ENCODE measurements around the gene AFAP1. TPM values are rescaled to one million over a fixed set of nuclear protein-coding genes. Genes with fewer than 3 reads are reported as not detected.

AFAP1 gene
- polyA plus RNA-seq, 1 donor (not counting 4 experiments of a cell fraction or from before 2014, with no cell fraction given), result 7.6 TPM

GRCh38 chr4:7763106-7763505, 176.6 kb downstream of the AFAP1 start:
- Histone ChIP-seq H3K27me3 (ENCODE audit: control insufficient read depth, extremely low read depth, insufficient read depth, low read length) (no peaks in the 10 kb centered on the region), H3K27ac (ENCODE audit: control insufficient read depth, insufficient read depth, low read length) (no peak overlapping the region), H2AFZ (ENCODE audit: control insufficient read depth, low read length) (no peak overlapping the region), H3K9ac (ENCODE audit: control insufficient read depth, extremely low read depth, insufficient read depth, low read length) (no peak overlapping the region), H3K9me1 (ENCODE audit: control insufficient read depth, extremely low read depth, insufficient read depth, low read length) (no peaks in the 10 kb centered on the region), H3K36me3 (ENCODE audit: control insufficient read depth in 2 of 2, extremely low read depth in 1 of 2, insufficient read depth in 2 of 2, low read length in 2 of 2) (peaks cover 34% of the 10 kb centered on the region in 2 experiments), H3K4me3 (ENCODE audit: control insufficient read depth in 2 of 3, extremely low read depth in 1 of 3, insufficient read depth in 2 of 3, low read depth in 1 of 3, low read length in 3 of 3) (no peak overlapping the region), H3K79me2 (ENCODE audit: control insufficient read depth, insufficient read depth, low read length) (no peaks in the 10 kb centered on the region), H3K4me1 (ENCODE audit: control insufficient read depth, extremely low read depth, insufficient read depth, low read length) (no peaks in the 10 kb centered on the region), H3K9me3 (ENCODE audit: control insufficient read depth, low read depth, low read length) (no peaks in the 10 kb centered on the region), H4K20me1 (ENCODE audit: control insufficient read depth, extremely low read depth, insufficient read depth, low read length) (peaks cover 2% of the 10 kb centered on the region), H3K4me2 (ENCODE audit: control insufficient read depth, extremely low read depth, insufficient read depth, low read depth, low read length) (no peak overlapping the region)
- no peak for FAIRE-seq
- dilution Hi-C loops (cut with MboI; ENCODE audit: extremely low pct_ligation_motif_present, low sequenced_read_pairs), result no loop called here
- TF ChIP-seq CTCF (optimal IDR thresholded peaks at IDR 0.05 in 1 of 3, IDR thresholded peaks at IDR 0.05 in 1 of 3, conservative IDR thresholded peaks at IDR 0.05 in 1 of 3; ENCODE audit: extremely low read depth in 1 of 3, insufficient read depth in 2 of 3, low read length in 3 of 3) (no peak), EZH2 (IDR thresholded peaks at IDR 0.05; ENCODE audit: low read length) (no peak)
- no peak for DNase-seq (ENCODE audit: low read depth, low spot score)

GRCh38 chr4:7762376-7763030, 177.2 kb downstream of the AFAP1 start:
- no peak overlapping the region for H3K4me2 ChIP-seq (ENCODE audit: control insufficient read depth, extremely low read depth, insufficient read depth, low read depth, low read length)
- no peaks in the 10 kb centered on the region for H3K27me3 ChIP-seq (ENCODE audit: control insufficient read depth, extremely low read depth, insufficient read depth, low read length)
- H3K27ac ChIP-seq (ENCODE audit: control insufficient read depth, insufficient read depth, low read length), result no peak overlapping the region
- no peaks in the 10 kb centered on the region for H3K9me1 ChIP-seq (ENCODE audit: control insufficient read depth, extremely low read depth, insufficient read depth, low read length)
- H3K4me3 ChIP-seq (ENCODE audit: control insufficient read depth in 2 of 3, extremely low read depth in 1 of 3, insufficient read depth in 2 of 3, low read depth in 1 of 3, low read length in 3 of 3), result no peak overlapping the region
- dilution Hi-C loops (cut with MboI; ENCODE audit: extremely low pct_ligation_motif_present, low sequenced_read_pairs), result no loop called here
- H3K9me3 ChIP-seq (ENCODE audit: control insufficient read depth, low read depth, low read length), result no peaks in the 10 kb centered on the region
- FAIRE-seq, result no peak
- DNase-seq (ENCODE audit: low read depth, low spot score), result no peak
- no peaks in the 10 kb centered on the region for H3K79me2 ChIP-seq (ENCODE audit: control insufficient read depth, insufficient read depth, low read length)
- H2AFZ ChIP-seq (ENCODE audit: control insufficient read depth, low read length), result no peak overlapping the region
- H3K9ac ChIP-seq (ENCODE audit: control insufficient read depth, extremely low read depth, insufficient read depth, low read length), result no peak overlapping the region
- H4K20me1 ChIP-seq (ENCODE audit: control insufficient read depth, extremely low read depth, insufficient read depth, low read length), result peaks cover 2% of the 10 kb centered on the region
- no peak for TF ChIP-seq CTCF (optimal IDR thresholded peaks at IDR 0.05 in 1 of 3, IDR thresholded peaks at IDR 0.05 in 1 of 3, conservative IDR thresholded peaks at IDR 0.05 in 1 of 3; ENCODE audit: extremely low read depth in 1 of 3, insufficient read depth in 2 of 3, low read length in 3 of 3)
- H3K4me1 ChIP-seq (ENCODE audit: control insufficient read depth, extremely low read depth, insufficient read depth, low read length), result no peaks in the 10 kb centered on the region
- H3K36me3 ChIP-seq (ENCODE audit: control insufficient read depth in 2 of 2, extremely low read depth in 1 of 2, insufficient read depth in 2 of 2, low read length in 2 of 2), result peaks cover 28 to 33% of the 10 kb centered on the region in 2 experiments
